Activated B cell treated with CpG ODN at 0.5 μM for 24 hours (primary cell): Measurements from ENCODE around the gene TCEA2. TPM values are rescaled to one million over a fixed set of nuclear protein-coding genes. Genes with fewer than 3 reads are reported as not detected.
"Not testable (repeated sequence)": the region's sequence is repeated elsewhere in the genome, so short reads cannot be mapped to it uniquely, and the experiment has no call there.

Experiments used
- ATAC-seq: fragments of 200-7000 bp; cut with Tn5 transposase; one replicate; pipeline ENCODE4 v1.10.0; 2021; ENCODE audit warnings: low read depth, mild to moderate bottlenecking, moderate library complexity
- CTCF ChIA-PET: fragments of 350-600 bp; sonication (Branson Sonifier 250); formaldehyde crosslinking; loops from one replicate; lab custom pipeline; 2021; ENCODE audit warnings: antibody characterized with exemption; lab: Charles Lee
- POLR2A ChIA-PET: fragments of 350-600 bp; sonication (Branson Sonifier 250); formaldehyde crosslinking; loops from one replicate; lab custom pipeline; 2021; ENCODE audit warnings: antibody characterized with exemption; lab: Charles Lee
- DNase-seq: peaks from one replicate; pipeline ENCODE4 v3.0.0; 2022
- H3K27ac Mint-ChIP-seq: one replicate; pipeline ENCODE4 v1.8.0; 2020; ENCODE audit warnings: mixed read lengths
- H3K27me3 Mint-ChIP-seq: one replicate; pipeline ENCODE4 v1.8.0; 2021; ENCODE audit warnings: mixed read lengths
- H3K36me3 Mint-ChIP-seq: one replicate; pipeline ENCODE4 v1.8.0; 2021; ENCODE audit warnings: low read depth, mixed read lengths
- H3K4me1 Mint-ChIP-seq: one replicate; pipeline ENCODE4 v1.8.0; 2021; ENCODE audit warnings: mixed read lengths
- H3K4me3 Mint-ChIP-seq: one replicate; pipeline ENCODE4 v1.8.0; 2020; ENCODE audit warnings: mild to moderate bottlenecking, mixed read lengths
- H3K9me3 Mint-ChIP-seq: one replicate; pipeline ENCODE4 v1.8.0; 2020; ENCODE audit warnings: mixed read lengths
- CTCF ChIP-seq: fragments of 200-600 bp; IDR thresholded peaks from one replicate; pipeline ENCODE4 v1.8.0; 2022; ENCODE audit warnings: antibody characterized with exemption, mild to moderate bottlenecking
- intact Hi-C: fragments of 100-400 bp; cut with micrococcal nuclease; formaldehyde crosslinking; loops from one replicate; pipeline ENCODE4 v1.15.1; 2024
- total RNA-seq: library from RNA; stranded (reverse); gene quantifications from 2 replicates; pipeline ENCODE4 v1.2.3, GENCODE V29; 2022

The TCEA2 gene
- total RNA-seq, 1 donor from 2014 or later, result 20.3 TPM

GRCh38 chr20:64116541-64117431 lies 53.8 kb downstream of the TCEA2 start:
- DNase-seq (no peak), ATAC-seq (no peak)
- Mint-ChIP-seq H3K27ac (no peak overlapping the region), H3K4me1 (peaks cover 19% of the 10 kb centered on the region), H3K9me3 (no peaks in the 10 kb centered on the region), H3K4me3 (no peak overlapping the region), H3K27me3 (peaks cover 4% of the 10 kb centered on the region), H3K36me3 (no peaks in the 10 kb centered on the region)
- ChIA-PET POLR2A (no interaction called here), CTCF (interaction anchor here (1.0 kb wide), 1 partner anchor 33 kb away, joined by 4 read pairs; the partner anchor contains the start of gene LKAAEAR1)
- no peak for TF ChIP-seq CTCF
- intact Hi-C loops, result no loop called here

- H3K36me3 Mint-ChIP-seq, H3K4me3 Mint-ChIP-seq, H3K9me3 Mint-ChIP-seq, DNase-seq, H3K27me3 Mint-ChIP-seq, intact Hi-C loops, H3K27ac Mint-ChIP-seq, POLR2A ChIA-PET, ATAC-seq: not testable (repeated sequence)
- CTCF ChIA-PET, result interaction anchor here (0.9 kb wide), 1 partner anchor 34 kb away, joined by 3 read pairs; no protein-coding TSS in a partner anchor
- peaks cover 12% of the 10 kb centered on the region for H3K4me1 Mint-ChIP-seq
These were observed 54.4 kb downstream of the TCEA2 start for GRCh38 chr20:64117432-64117777.

- no peak for TF ChIP-seq CTCF
- peaks cover 5% of the 10 kb centered on the region for H3K27me3 Mint-ChIP-seq
- intact Hi-C loops, result no loop called here
- no peak overlapping the region for H3K4me3 Mint-ChIP-seq
- POLR2A ChIA-PET, result interaction anchor here (1.5 to 2.5 kb wide), 2 partner anchors 35 to 40 kb away, joined by 5 to 23 read pairs; partner anchors contain the start of genes LKAAEAR1, OPRL1 and RGS19
- no peaks in the 10 kb centered on the region for H3K9me3 Mint-ChIP-seq
- H3K4me1 Mint-ChIP-seq, result peaks cover 8% of the 10 kb centered on the region
- ATAC-seq (no peak), DNase-seq (no peak)
- CTCF ChIA-PET, result interaction anchor here (2.8 to 4.4 kb wide), 3 partner anchors 37 to 139 kb away, joined by 19 to 80 read pairs (median 57); partner anchors contain the start of genes LKAAEAR1, OPRL1, PRPF6 and RGS19
- no peaks in the 10 kb centered on the region for H3K36me3 Mint-ChIP-seq
- no peak overlapping the region for H3K27ac Mint-ChIP-seq
These were observed 56.3 kb downstream of the TCEA2 start for GRCh38 chr20:64119301-64119680.

GRCh38 chr20:64119681-64120341 lies 56.8 kb downstream of the TCEA2 start:
- Mint-ChIP-seq H3K27me3 (peaks cover 5% of the 10 kb centered on the region), H3K4me1 (peaks cover 8% of the 10 kb centered on the region), H3K4me3 (peak overlapping the region; percentile 71), H3K27ac (peak overlapping the region; percentile 78), H3K36me3 (no peaks in the 10 kb centered on the region), H3K9me3 (no peaks in the 10 kb centered on the region)
- DNase-seq (no peak), ATAC-seq (peak; percentile 5)
- ChIA-PET POLR2A (interaction anchor here (0.6 to 2.5 kb wide), 5 partner anchors 17 to 79 kb away, joined by 3 to 23 read pairs (median 6); partner anchors contain the start of genes LKAAEAR1, OPRL1 and RGS19), CTCF (interaction anchor here (0.6 to 4.4 kb wide), 10 partner anchors 8 to 582 kb away, joined by 4 to 80 read pairs (median 6); partner anchors contain the start of genes LKAAEAR1, OPRL1, PRPF6 and PTK6)
- TF ChIP-seq CTCF, result no peak
- intact Hi-C loops, result loop anchor here (1.0 to 5.0 kb wide), 7 partner anchors 18 to 623 kb away; partner anchors contain the start of gene EEF1A2

GRCh38 chr20:64121586-64121985 lies 58.6 kb downstream of the TCEA2 start:
- ChIA-PET POLR2A (interaction anchor here (0.6 kb wide), 1 partner anchor 135 kb away, joined by 3 read pairs; no protein-coding TSS in a partner anchor), CTCF (interaction anchor here (1.7 to 4.4 kb wide), 7 partner anchors 20 to 584 kb away, joined by 5 to 80 read pairs (median 13); partner anchors contain the start of genes LKAAEAR1, OPRL1, PRPF6 and PTK6)
- Mint-ChIP-seq H3K36me3 (no peaks in the 10 kb centered on the region), H3K4me3 (no peak overlapping the region), H3K27ac (no peak overlapping the region), H3K27me3 (peaks cover 5% of the 10 kb centered on the region), H3K4me1 (peaks cover 8% of the 10 kb centered on the region), H3K9me3 (no peaks in the 10 kb centered on the region)
- DNase-seq, result no peak
- intact Hi-C loops, result loop anchor here (5.0 kb wide), 2 partner anchors 334 to 624 kb away; partner anchors contain the start of gene EEF1A2
- ATAC-seq, result no peak
- no peak for TF ChIP-seq CTCF
